Vagina (tissue), 2 donors: ENCODE measurements around the gene MYLK. TPM values are rescaled to one million over a fixed set of nuclear protein-coding genes. Genes with fewer than 3 reads are reported as not detected.

ENCODE experiments used
- DNase-seq, 2 donors: peaks; one replicate each; pipeline ENCODE4 v3.0.0-alpha.2; 2017; ENCODE audit errors: extremely low spot score in 2 of 2
- H3K27ac ChIP-seq: fragments of 200-600 bp; sonication (generic); one replicate; pipeline ENCODE4 v1.5.1; 2019
- H3K27me3 ChIP-seq: fragments of 200-600 bp; sonication (generic); one replicate; pipeline ENCODE4 v1.5.1; 2019
- H3K36me3 ChIP-seq, 2 donors: fragments of 200-600 bp; sonication (generic); one replicate each; pipeline ENCODE4 v1.5.1; 2017 to 2019
- H3K4me1 ChIP-seq: fragments of 200-600 bp; sonication (generic); one replicate; pipeline ENCODE4 v1.5.1; 2019
- H3K4me3 ChIP-seq, 2 donors: fragments of 200-600 bp; sonication (generic); 1 replicate in 1 of 2; 2 replicates in 1 of 2; pipeline ENCODE4 v1.5.1; 2016 to 2019
- H3K9me3 ChIP-seq: fragments of 200-600 bp; sonication (generic); one replicate; pipeline ENCODE4 v1.5.1; 2019
- CTCF ChIP-seq, 3 experiments: fragments of 450-650 bp in 2 of 3; fragments of 200-600 bp in 1 of 3; sonication (generic) in 1 of 3; IDR thresholded peaks; one replicate each; pipeline ENCODE4 v1.5.1; 2017 to 2019; ENCODE audit warnings: antibody characterized with exemption in 3 of 3, mild to moderate bottlenecking in 2 of 3, moderate library complexity in 2 of 3
- POLR2A ChIP-seq, 2 donors: fragments of 450-650 bp; IDR thresholded peaks; one replicate each; pipeline ENCODE4 v1.6.1; 2017; ENCODE audit warnings: antibody characterized with exemption in 2 of 2, mild to moderate bottlenecking in 2 of 2, moderate library complexity in 2 of 2
- POLR2AphosphoS5 ChIP-seq, 2 donors: sonication (generic); formaldehyde crosslinking; IDR thresholded peaks; one replicate each; pipeline ENCODE4 v1.9.0; 2017; ENCODE audit warnings: antibody characterized with exemption in 2 of 2, mild to moderate bottlenecking in 2 of 2, low read depth in 1 of 2; ENCODE audit not compliant: insufficient read depth in 1 of 2
- intact Hi-C: fragments of 100-400 bp; cut with DNase I; formaldehyde crosslinking; loops from one replicate; pipeline ENCODE4 v1.15.1; 2023
- total RNA-seq: library from RNA; depleted of rRNA; stranded (reverse); fragments of >200 nt; gene quantifications from one replicate; pipeline ENCODE4 v1.2.3, GENCODE V29; 2016

The MYLK gene
- total RNA-seq, 1 donor from 2014 or later: 352 TPM

- TF ChIP-seq CTCF (IDR thresholded peaks at IDR 0.05) (no peak), POLR2A (IDR thresholded peaks at IDR 0.05) (no peak)
- no peak overlapping the region for H3K27ac ChIP-seq
- no peak for DNase-seq
- H3K4me1 ChIP-seq: peaks cover 11% of the 10 kb centered on the region
- no peaks in the 10 kb centered on the region for H3K27me3 ChIP-seq
- H3K9me3 ChIP-seq: no peaks in the 10 kb centered on the region
- intact Hi-C loops: no loop called here
- no peak overlapping the region for H3K4me3 ChIP-seq
- no peaks in the 10 kb centered on the region for H3K36me3 ChIP-seq
Measured at GRCh38 chr3:123590685-123591450, 293.3 kb downstream of the MYLK start.

GRCh38 chr3:123587401-123587800, 296.7 kb downstream of the MYLK start:
- peaks cover 32% of the 10 kb centered on the region for H3K4me1 ChIP-seq
- no peaks in the 10 kb centered on the region for H3K36me3 ChIP-seq
- H3K4me3 ChIP-seq: no peak overlapping the region
- no peak overlapping the region for H3K27ac ChIP-seq
- TF ChIP-seq POLR2A (IDR thresholded peaks at IDR 0.05) (no peak), POLR2AphosphoS5 (IDR thresholded peaks at IDR 0.05; ENCODE audit: insufficient read depth in 1 of 2, low read depth in 1 of 2) (no peak), CTCF (IDR thresholded peaks at IDR 0.05) (no peak)
- intact Hi-C loops: no loop called here
- DNase-seq: no peak
- H3K27me3 ChIP-seq: no peaks in the 10 kb centered on the region
- H3K9me3 ChIP-seq: no peaks in the 10 kb centered on the region

- TF ChIP-seq CTCF (IDR thresholded peaks at IDR 0.05): no peak
- TF ChIP-seq POLR2A (IDR thresholded peaks at IDR 0.05): no peak
- no peak for TF ChIP-seq POLR2AphosphoS5 (IDR thresholded peaks at IDR 0.05; ENCODE audit: insufficient read depth in 1 of 2, low read depth in 1 of 2)
- Histone ChIP-seq H3K36me3 (no peaks in the 10 kb centered on the region), H3K4me3 (no peak overlapping the region), H3K4me1 (peaks cover 34% of the 10 kb centered on the region), H3K27ac (no peak overlapping the region), H3K9me3 (no peaks in the 10 kb centered on the region), H3K27me3 (no peaks in the 10 kb centered on the region)
- no peak for DNase-seq
- intact Hi-C loops: no loop called here
Measured at GRCh38 chr3:123586968-123587367, 297.2 kb downstream of the MYLK start.

- Histone ChIP-seq H3K9me3 (no peaks in the 10 kb centered on the region), H3K27ac (peak overlapping the region; percentile 79), H3K4me1 (peaks cover 34% of the 10 kb centered on the region), H3K27me3 (no peaks in the 10 kb centered on the region), H3K36me3 (peaks cover 0 to 6% of the 10 kb centered on the region in 2 donors), H3K4me3 (peak overlapping the region; percentile 60 to 87)
- DNase-seq: no peak
- intact Hi-C loops: no loop called here
- TF ChIP-seq CTCF (IDR thresholded peaks at IDR 0.05) (no peak), POLR2AphosphoS5 (IDR thresholded peaks at IDR 0.05; ENCODE audit: insufficient read depth in 1 of 2, low read depth in 1 of 2) (no peak), POLR2A (IDR thresholded peaks at IDR 0.05) (no peak)
Measured at GRCh38 chr3:123586131-123586530, 298.0 kb downstream of the MYLK start.
